Tibial artery (tissue), 4 donors: ENCODE data around the gene CUZD1.

ENCODE experiments used
- DNase-seq, 2 donors: peaks; one replicate each; pipeline ENCODE4 v3.0.0-alpha.2; 2019
- H3K27ac ChIP-seq, 2 donors: fragments of 200-600 bp; sonication (generic) in 1 of 2; 1 replicate in 1 of 2; 2 replicates in 1 of 2; pipeline ENCODE4 v1.5.1; 2018 to 2019; ENCODE audit warnings: mild to moderate bottlenecking in 1 of 2
- H3K27me3 ChIP-seq, 2 donors: fragments of 200-600 bp; sonication (generic) in 1 of 2; one replicate each; pipeline versions ENCODE4 v1.5.1 to v1.6.0; 2016 to 2019
- H3K36me3 ChIP-seq, 3 donors: fragments of 200-600 bp; sonication (generic) in 2 of 3; one replicate each; pipeline ENCODE4 v1.5.1; 2016 to 2019; ENCODE audit warnings: mild to moderate bottlenecking in 2 of 3
- H3K4me1 ChIP-seq, 4 donors: fragments of 200-600 bp; sonication (generic) in 2 of 4; 1 replicate in 3 of 4; 2 replicates in 1 of 4; pipeline ENCODE4 v1.5.1; 2016 to 2019
- H3K4me3 ChIP-seq, 2 donors: fragments of 200-600 bp; sonication (generic) in 1 of 2; 1 replicate in 1 of 2; 2 replicates in 1 of 2; pipeline ENCODE4 v1.5.1; 2018 to 2019; ENCODE audit warnings: mild to moderate bottlenecking in 2 of 2
- H3K9me3 ChIP-seq, 3 donors: fragments of 200-600 bp; sonication (generic) in 1 of 3; one replicate each; pipeline ENCODE4 v1.5.1; 2016 to 2019
- intact Hi-C: fragments of 100-400 bp; cut with DNase I; formaldehyde crosslinking; loops from one replicate; pipeline ENCODE4 v1.15.0; 2023; ENCODE audit warnings: low total_unique reads
- TF ChIP-seq, protein P1 (sequence below), 2 experiments: fragments of 200-600 bp in 1 of 2; fragments of 450-650 bp in 1 of 2; IDR thresholded peaks; one replicate each; pipeline ENCODE4 v1.5.1; 2017 to 2019; ENCODE audit warnings: antibody characterized with exemption in 2 of 2, mild to moderate bottlenecking in 1 of 2, moderate library complexity in 1 of 2

The CUZD1 gene, protein sequence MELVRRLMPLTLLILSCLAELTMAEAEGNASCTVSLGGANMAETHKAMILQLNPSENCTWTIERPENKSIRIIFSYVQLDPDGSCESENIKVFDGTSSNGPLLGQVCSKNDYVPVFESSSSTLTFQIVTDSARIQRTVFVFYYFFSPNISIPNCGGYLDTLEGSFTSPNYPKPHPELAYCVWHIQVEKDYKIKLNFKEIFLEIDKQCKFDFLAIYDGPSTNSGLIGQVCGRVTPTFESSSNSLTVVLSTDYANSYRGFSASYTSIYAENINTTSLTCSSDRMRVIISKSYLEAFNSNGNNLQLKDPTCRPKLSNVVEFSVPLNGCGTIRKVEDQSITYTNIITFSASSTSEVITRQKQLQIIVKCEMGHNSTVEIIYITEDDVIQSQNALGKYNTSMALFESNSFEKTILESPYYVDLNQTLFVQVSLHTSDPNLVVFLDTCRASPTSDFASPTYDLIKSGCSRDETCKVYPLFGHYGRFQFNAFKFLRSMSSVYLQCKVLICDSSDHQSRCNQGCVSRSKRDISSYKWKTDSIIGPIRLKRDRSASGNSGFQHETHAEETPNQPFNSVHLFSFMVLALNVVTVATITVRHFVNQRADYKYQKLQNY

GRCh38 chr10:122845783-122846332, at the start of gene CUZD1:
Gene CUZD1 (minus strand): TSS chr10:122845857. CDS start chr10:122845843, 14 bp downstream.
- peaks cover 0 to 6% (median 0%) of the 10 kb centered on the region in 3 donors for H3K36me3 ChIP-seq
- H3K27me3 ChIP-seq: no peaks in the 10 kb centered on the region
- H3K4me3 ChIP-seq: no peak within 1 kb of the TSS
- no peak for DNase-seq
- no peak within 1 kb of the TSS for H3K27ac ChIP-seq
- no peaks in the 10 kb centered on the region for H3K9me3 ChIP-seq
- TF ChIP-seq, protein P1, sequence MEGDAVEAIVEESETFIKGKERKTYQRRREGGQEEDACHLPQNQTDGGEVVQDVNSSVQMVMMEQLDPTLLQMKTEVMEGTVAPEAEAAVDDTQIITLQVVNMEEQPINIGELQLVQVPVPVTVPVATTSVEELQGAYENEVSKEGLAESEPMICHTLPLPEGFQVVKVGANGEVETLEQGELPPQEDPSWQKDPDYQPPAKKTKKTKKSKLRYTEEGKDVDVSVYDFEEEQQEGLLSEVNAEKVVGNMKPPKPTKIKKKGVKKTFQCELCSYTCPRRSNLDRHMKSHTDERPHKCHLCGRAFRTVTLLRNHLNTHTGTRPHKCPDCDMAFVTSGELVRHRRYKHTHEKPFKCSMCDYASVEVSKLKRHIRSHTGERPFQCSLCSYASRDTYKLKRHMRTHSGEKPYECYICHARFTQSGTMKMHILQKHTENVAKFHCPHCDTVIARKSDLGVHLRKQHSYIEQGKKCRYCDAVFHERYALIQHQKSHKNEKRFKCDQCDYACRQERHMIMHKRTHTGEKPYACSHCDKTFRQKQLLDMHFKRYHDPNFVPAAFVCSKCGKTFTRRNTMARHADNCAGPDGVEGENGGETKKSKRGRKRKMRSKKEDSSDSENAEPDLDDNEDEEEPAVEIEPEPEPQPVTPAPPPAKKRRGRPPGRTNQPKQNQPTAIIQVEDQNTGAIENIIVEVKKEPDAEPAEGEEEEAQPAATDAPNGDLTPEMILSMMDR (IDR thresholded peaks at IDR 0.05): no peak
- H3K4me1 ChIP-seq: no peaks in the 10 kb centered on the region
- intact Hi-C loops: no loop called here

DNA sequence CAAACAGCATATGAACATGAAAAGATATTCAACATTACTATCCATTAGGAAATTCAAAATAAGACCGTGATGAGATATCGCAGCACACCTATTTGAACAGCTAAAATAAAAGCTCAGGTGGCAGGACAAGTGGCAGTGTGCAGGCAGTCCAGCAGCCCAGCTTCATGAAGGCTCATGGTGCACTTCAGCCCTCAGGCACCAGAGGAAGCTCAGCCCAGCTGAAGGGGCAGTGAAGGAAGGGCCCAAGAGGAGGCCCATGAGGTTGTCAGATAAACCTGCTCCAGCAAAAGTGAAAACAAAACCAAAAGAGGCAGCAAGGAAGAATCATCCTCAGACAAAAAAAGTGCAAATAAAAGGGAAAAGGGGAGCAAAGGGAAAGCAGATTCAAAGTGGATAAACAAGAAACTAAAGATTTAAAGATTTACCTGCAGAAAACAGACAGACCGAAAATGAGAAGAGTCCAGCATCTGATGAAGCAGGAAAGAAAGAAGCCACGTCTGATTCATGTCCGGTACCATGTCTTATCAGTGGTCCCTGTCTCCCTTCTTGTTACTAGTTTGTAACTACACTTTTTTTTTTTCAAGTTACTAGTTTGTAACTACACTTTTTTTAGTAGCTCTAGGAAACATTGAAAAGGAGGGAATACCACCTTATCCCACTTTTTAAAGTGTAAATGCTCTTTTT, 48.7 kb upstream of the CUZD1 start:
- H3K27me3 ChIP-seq: peaks cover 0 to 3% of the 10 kb centered on the region in 2 donors
- TF ChIP-seq, protein P1 (IDR thresholded peaks at IDR 0.05): no peak
- no peak overlapping the region for H3K4me3 ChIP-seq
- H3K36me3 ChIP-seq: no peaks in the 10 kb centered on the region
- no peaks in the 10 kb centered on the region for H3K9me3 ChIP-seq
- H3K27ac ChIP-seq: no peak overlapping the region
- intact Hi-C loops: no loop called here
- DNase-seq: no peak
- H3K4me1 ChIP-seq: no peaks in the 10 kb centered on the region

DNA sequence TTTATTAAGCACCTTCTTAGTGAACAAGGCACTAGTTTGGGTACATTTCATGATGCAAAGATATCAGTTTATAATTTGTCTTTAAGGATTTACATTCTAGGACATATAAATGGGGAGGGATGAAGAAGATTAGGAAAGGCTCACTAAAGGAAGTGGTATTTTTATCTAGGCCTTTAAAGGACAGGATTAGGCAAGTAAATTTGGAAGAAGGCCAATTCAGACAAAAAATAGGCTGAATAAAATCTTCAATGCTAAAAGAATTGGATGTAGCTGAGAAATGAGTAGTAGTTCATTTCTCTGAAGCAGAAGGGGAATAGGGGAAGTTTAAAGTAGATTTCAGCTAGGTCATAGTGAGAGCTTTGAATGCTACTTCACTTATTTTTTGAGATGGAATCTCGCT, 38.5 kb upstream of the CUZD1 start:
- Histone ChIP-seq H3K27ac (no peak overlapping the region), H3K36me3 (no peaks in the 10 kb centered on the region), H3K4me1 (peaks cover 0 to 10% (median 8%) of the 10 kb centered on the region in 4 donors), H3K4me3 (no peak overlapping the region), H3K9me3 (no peaks in the 10 kb centered on the region), H3K27me3 (peaks cover 0 to 8% of the 10 kb centered on the region in 2 donors)
- intact Hi-C loops: no loop called here
- TF ChIP-seq, protein P1 (IDR thresholded peaks at IDR 0.05): no peak
- DNase-seq: no peak

GRCh38 chr10:122882766-122883165, 37.1 kb upstream of the CUZD1 start:
- intact Hi-C loops: no loop called here
- DNase-seq: no peak
- no peak overlapping the region for H3K27ac ChIP-seq
- H3K36me3 ChIP-seq: no peaks in the 10 kb centered on the region
- H3K27me3 ChIP-seq: peaks cover 0 to 3% of the 10 kb centered on the region in 2 donors
- TF ChIP-seq, protein P1 (IDR thresholded peaks at IDR 0.05): no peak
- peaks cover 0 to 10% (median 9%) of the 10 kb centered on the region in 4 donors for H3K4me1 ChIP-seq
- no peak overlapping the region for H3K4me3 ChIP-seq
- no peaks in the 10 kb centered on the region for H3K9me3 ChIP-seq
